Ishikawa (cell line): ENCODE measurements around the gene ZNF536.

Experiments used
- CEBPB ChIP-seq: IDR thresholded peaks from 2 replicates; pipeline ENCODE4 v1.6.1; 2012
- EP300 ChIP-seq: IDR thresholded peaks from 2 replicates; pipeline ENCODE4 v1.6.1; 2012; ENCODE audit warnings: borderline replicate concordance
- FOXM1 ChIP-seq: IDR thresholded peaks from 2 replicates; pipeline ENCODE4 v1.6.1; 2012; ENCODE audit warnings: low read depth, borderline replicate concordance
- NFIC ChIP-seq: IDR thresholded peaks from 2 replicates; pipeline ENCODE4 v1.6.1; 2012
- RAD21 ChIP-seq: IDR thresholded peaks from 2 replicates; pipeline ENCODE4 v1.6.1; 2012; ENCODE audit warnings: low read depth
- TAF1 ChIP-seq: IDR thresholded peaks from 2 replicates; pipeline ENCODE4 v1.6.1; 2012; ENCODE audit warnings: low read depth, mild to moderate bottlenecking
- TCF12 ChIP-seq: IDR thresholded peaks from 2 replicates; pipeline ENCODE4 v1.6.1; 2012; ENCODE audit warnings: low read depth
- TEAD4 ChIP-seq: IDR thresholded peaks from 2 replicates; pipeline ENCODE4 v1.6.1; 2012
- YY1 ChIP-seq: IDR thresholded peaks from 2 replicates; pipeline ENCODE4 v1.6.1; 2012; ENCODE audit warnings: low read depth
- ZBTB7A ChIP-seq: IDR thresholded peaks from 2 replicates; pipeline ENCODE4 v1.6.1; 2012; ENCODE audit warnings: low read depth
- TF ChIP-seq, protein P1 (sequence below): IDR thresholded peaks from 2 replicates; pipeline ENCODE4 v1.6.1; 2012; ENCODE audit warnings: low read depth, mild to moderate bottlenecking
- TF ChIP-seq, protein P2 (sequence below): IDR thresholded peaks from 2 replicates; pipeline ENCODE4 v1.6.1; 2012
- TF ChIP-seq, protein P3 (sequence below): IDR thresholded peaks from 2 replicates; pipeline ENCODE4 v1.6.1; 2012

DNA sequence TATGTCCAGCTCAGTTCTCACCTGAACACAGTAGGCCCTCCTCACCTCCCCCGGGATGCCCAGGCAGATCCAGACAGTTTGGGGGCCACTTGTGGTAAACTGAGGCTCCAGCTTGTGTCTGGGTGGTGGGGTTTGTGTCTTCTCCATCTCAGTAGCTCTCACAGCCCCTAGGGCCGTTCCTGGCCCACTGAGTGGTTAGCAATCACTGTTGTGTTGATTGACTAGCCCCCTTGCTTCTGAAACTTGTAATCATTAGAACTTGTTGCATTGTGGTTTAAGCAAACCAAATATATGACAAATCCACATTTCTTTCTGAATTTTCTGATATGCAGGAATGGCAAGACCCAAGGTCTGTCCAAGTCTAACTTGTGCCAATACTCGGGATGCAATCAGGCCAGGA is 13.9 kb upstream of the ZNF536 start:
- TF ChIP-seq, protein P1, sequence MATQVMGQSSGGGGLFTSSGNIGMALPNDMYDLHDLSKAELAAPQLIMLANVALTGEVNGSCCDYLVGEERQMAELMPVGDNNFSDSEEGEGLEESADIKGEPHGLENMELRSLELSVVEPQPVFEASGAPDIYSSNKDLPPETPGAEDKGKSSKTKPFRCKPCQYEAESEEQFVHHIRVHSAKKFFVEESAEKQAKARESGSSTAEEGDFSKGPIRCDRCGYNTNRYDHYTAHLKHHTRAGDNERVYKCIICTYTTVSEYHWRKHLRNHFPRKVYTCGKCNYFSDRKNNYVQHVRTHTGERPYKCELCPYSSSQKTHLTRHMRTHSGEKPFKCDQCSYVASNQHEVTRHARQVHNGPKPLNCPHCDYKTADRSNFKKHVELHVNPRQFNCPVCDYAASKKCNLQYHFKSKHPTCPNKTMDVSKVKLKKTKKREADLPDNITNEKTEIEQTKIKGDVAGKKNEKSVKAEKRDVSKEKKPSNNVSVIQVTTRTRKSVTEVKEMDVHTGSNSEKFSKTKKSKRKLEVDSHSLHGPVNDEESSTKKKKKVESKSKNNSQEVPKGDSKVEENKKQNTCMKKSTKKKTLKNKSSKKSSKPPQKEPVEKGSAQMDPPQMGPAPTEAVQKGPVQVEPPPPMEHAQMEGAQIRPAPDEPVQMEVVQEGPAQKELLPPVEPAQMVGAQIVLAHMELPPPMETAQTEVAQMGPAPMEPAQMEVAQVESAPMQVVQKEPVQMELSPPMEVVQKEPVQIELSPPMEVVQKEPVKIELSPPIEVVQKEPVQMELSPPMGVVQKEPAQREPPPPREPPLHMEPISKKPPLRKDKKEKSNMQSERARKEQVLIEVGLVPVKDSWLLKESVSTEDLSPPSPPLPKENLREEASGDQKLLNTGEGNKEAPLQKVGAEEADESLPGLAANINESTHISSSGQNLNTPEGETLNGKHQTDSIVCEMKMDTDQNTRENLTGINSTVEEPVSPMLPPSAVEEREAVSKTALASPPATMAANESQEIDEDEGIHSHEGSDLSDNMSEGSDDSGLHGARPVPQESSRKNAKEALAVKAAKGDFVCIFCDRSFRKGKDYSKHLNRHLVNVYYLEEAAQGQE = no peak
- TF ChIP-seq EP300 = no peak
- TF ChIP-seq NFIC = no peak
- no peak for TF ChIP-seq FOXM1
- TF ChIP-seq TAF1 = no peak
- TF ChIP-seq YY1 = no peak
- no peak for TF ChIP-seq TCF12
- no peak for TF ChIP-seq CEBPB
- no peak for TF ChIP-seq TEAD4
- TF ChIP-seq RAD21 = no peak
- TF ChIP-seq ZBTB7A = no peak
- TF ChIP-seq, protein P2, sequence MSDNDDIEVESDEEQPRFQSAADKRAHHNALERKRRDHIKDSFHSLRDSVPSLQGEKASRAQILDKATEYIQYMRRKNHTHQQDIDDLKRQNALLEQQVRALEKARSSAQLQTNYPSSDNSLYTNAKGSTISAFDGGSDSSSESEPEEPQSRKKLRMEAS = no peak
- TF ChIP-seq, protein P3, sequence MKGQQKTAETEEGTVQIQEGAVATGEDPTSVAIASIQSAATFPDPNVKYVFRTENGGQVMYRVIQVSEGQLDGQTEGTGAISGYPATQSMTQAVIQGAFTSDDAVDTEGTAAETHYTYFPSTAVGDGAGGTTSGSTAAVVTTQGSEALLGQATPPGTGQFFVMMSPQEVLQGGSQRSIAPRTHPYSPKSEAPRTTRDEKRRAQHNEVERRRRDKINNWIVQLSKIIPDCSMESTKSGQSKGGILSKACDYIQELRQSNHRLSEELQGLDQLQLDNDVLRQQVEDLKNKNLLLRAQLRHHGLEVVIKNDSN = no peak
